Measurements from ENCODE around the gene TXN.

GRCh38 chr9:110298043-110298605 is 41.8 kb upstream of the TXN start:
- TF ChIP-seq CTCF (IDR thresholded peaks at IDR 0.05) = no peak
- TF ChIP-seq POLR2A (IDR thresholded peaks at IDR 0.05) = no peak

Data from breast epithelium (tissue), 3 donors.